ENCODE results near the gene MUC5B.

The MUC5B gene

GRCh38 chr11:1221848-1222311 is 986 bp upstream of the MUC5B start:
- DNase-seq = no peak

GRCh38 chr11:1223346-1224110 is 662 bp downstream of the MUC5B start:
- no peak for DNase-seq

GRCh38 chr11:1224111-1224490 is 1.2 kb downstream of the MUC5B start:
- DNase-seq = no peak

GRCh38 chr11:1224491-1225385 is 1.9 kb downstream of the MUC5B start:
- no peak for DNase-seq

- no peak for DNase-seq
These were observed 2.7 kb downstream of the MUC5B start for GRCh38 chr11:1225386-1226225.

- DNase-seq = no peak
These were observed 3.5 kb downstream of the MUC5B start for GRCh38 chr11:1226226-1226985.

- DNase-seq = no peak
These were observed 4.2 kb downstream of the MUC5B start for GRCh38 chr11:1226986-1227550.

- no peak for DNase-seq
These were observed 4.8 kb downstream of the MUC5B start for GRCh38 chr11:1227551-1228100.

- DNase-seq = no peak
These were observed 5.4 kb downstream of the MUC5B start for GRCh38 chr11:1228101-1228821.

GRCh38 chr11:1228921-1229451 is 6.1 kb downstream of the MUC5B start:
- DNase-seq = no peak

- no peak for DNase-seq
These were observed 6.7 kb downstream of the MUC5B start for GRCh38 chr11:1229471-1230120.

- no peak for DNase-seq
These were observed 7.2 kb downstream of the MUC5B start for GRCh38 chr11:1230121-1230455.

GRCh38 chr11:1230456-1231395 is 7.9 kb downstream of the MUC5B start:
- no peak for DNase-seq

- DNase-seq = no peak
These were observed 8.6 kb downstream of the MUC5B start for GRCh38 chr11:1231396-1232020.

GRCh38 chr11:1232021-1232882 is 9.4 kb downstream of the MUC5B start:
- DNase-seq = no peak

- DNase-seq = no peak
These were observed 10.0 kb downstream of the MUC5B start for GRCh38 chr11:1232883-1233321.

GRCh38 chr11:1233351-1234053 is 10.6 kb downstream of the MUC5B start:
- DNase-seq = no peak

All from activated effector memory CD4-positive, alpha-beta T cell treated with Interleukin-2 at 50 U/mL for 16 hours (primary cell).